ENCODE measurements around the gene SLC35F2.
"Not testable (repeated sequence)": the region's sequence is repeated elsewhere in the genome, so short reads cannot be mapped to it uniquely, and the experiment has no call there.

The SLC35F2 gene

GRCh38 chr11:107789767-107790166 is 68.8 kb downstream of the SLC35F2 start:
- no peak for DNase-seq (ENCODE audit: low spot score)

GRCh38 chr11:107787733-107788132 is 70.9 kb downstream of the SLC35F2 start:
- DNase-seq (ENCODE audit: low spot score) = no peak

GRCh38 chr11:107785401-107785800 is 73.2 kb downstream of the SLC35F2 start:
- DNase-seq (ENCODE audit: low spot score) = no peak

DNA sequence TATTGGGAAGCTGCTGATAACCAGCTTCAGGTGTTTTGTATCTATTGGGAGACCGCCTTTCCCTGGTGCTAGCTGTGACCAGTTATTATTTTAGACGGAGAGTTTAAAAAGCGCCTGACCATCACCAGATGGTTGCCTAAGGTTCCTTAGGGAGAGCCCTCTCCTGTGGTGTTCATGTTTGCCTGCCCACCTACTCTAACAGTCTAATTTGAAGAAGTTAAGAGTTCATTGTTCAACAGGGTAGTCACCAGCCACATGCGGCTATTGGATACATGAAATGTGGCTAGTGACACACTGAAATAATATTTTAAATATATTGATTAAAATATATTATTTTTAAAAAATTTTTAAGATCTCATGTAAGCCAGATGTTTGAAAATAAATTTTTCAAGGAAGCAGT is 75.5 kb downstream of the SLC35F2 start:
- DNase-seq (ENCODE audit: low spot score) = no peak

GRCh38 chr11:107780775-107781174 is 77.8 kb downstream of the SLC35F2 start:
- no peak for DNase-seq (ENCODE audit: low spot score)

DNA sequence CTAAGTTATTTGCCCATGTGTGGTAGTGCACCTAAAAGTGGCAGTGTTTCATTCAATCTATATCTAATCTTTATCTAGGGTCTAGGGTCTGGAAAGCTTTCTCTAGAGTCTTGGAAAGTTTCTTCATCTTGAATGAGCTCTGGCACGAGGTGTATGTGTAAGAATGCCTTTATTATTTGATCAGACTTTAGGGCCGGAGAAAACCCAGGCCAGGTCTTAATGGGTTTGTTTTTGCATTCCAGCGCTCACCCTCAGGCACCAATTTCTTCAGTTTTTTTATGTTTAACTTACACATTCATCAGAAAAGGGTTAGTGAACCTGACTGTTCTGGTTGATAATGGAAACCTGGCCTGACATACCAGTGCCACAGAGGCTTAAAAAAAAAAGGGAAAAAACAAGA is 78.5 kb downstream of the SLC35F2 start:
- DNase-seq (ENCODE audit: low spot score) = no peak

DNA sequence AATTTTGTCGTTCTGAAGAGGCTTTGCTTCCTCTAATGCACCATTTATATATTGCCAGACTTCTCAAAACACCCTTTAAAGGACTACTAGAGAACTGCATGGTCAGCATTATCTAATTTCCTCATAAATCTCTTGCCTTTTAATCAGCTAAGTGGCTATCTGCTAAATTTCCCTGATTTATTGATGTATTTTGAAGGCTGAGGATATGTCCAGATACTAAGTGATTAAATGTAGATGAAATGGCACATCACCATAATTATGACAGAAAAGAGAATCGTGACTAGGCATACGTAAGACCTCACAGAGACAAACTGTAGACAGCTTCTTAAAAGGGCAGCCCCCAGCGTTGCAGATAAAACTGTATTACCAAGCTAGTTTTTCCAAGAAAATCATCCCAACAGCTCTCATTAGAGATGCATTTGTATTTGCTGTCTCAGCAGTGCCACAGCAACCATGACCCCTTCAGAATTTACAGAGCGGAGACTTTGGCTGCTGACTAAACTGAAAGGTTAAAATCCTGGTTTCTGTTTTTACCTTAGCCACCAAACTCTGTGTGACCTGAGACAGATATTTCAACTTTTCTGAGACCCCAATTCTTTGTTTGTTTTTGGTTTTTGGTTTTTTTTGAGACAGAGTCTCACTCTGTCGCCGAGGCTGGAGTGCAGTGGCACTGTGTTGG is 79.6 kb downstream of the SLC35F2 start:
- no peak for DNase-seq (ENCODE audit: low spot score)

GRCh38 chr11:107777110-107777509 is 81.5 kb downstream of the SLC35F2 start:
- DNase-seq (ENCODE audit: low spot score) = no peak

DNA sequence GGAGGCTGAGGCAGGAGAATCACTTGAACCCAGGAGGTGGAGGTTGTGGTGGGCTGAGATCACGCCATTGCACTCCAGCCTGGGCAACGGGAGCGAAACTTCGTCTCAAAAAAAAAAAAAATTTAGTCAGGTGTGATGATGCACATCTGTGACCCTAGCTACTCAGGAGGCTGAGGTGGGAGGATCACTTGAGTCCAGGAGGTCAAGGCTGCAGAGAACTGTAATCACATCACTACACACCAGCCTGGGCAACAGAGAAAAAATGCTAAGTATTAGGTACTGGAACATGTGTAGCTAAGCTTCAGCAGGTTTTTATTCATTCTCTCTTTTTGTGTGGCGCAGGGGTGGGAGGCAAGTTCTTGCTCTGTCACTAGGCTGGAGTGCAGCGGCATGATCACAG is 82.5 kb downstream of the SLC35F2 start:
- DNase-seq (ENCODE audit: low spot score) = no peak

GRCh38 chr11:107770551-107770951 is 88.0 kb downstream of the SLC35F2 start:
- DNase-seq (ENCODE audit: low spot score) = no peak

DNA sequence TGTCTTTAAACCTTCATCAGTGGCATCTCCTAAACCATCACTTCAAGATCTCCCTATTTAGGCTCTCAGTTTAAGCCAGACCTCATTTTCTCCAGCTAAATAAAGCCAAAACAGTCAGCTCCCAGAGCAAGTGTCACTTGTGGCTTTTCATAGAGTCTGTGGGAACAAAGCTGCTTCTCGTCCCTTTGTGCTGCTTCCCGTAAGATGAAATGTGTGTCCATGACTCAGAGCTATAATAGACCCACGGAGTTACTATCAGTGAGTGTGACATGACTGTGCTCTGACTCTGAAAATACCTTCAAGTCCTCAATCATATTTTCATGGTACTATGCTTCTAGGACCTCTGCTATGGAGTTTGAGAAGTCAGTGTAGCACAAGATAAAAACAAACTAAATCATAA is 89.4 kb downstream of the SLC35F2 start:
- no peak for DNase-seq (ENCODE audit: low spot score)

- DNase-seq (ENCODE audit: low spot score) = not testable (repeated sequence)
These were observed 99.8 kb downstream of the SLC35F2 start for GRCh38 chr11:107758719-107759355.

GRCh38 chr11:107757661-107758060 is 100.9 kb downstream of the SLC35F2 start:
- no peak for DNase-seq (ENCODE audit: low spot score)

- DNase-seq (ENCODE audit: low spot score) = no peak
These were observed 102.0 kb downstream of the SLC35F2 start for GRCh38 chr11:107756553-107756952.

GRCh38 chr11:107752949-107753822 is 105.4 kb downstream of the SLC35F2 start:
- DNase-seq (ENCODE audit: low spot score) = no peak

GRCh38 chr11:107752508-107752907 is 106.1 kb downstream of the SLC35F2 start:
- no peak for DNase-seq (ENCODE audit: low spot score)

DNA sequence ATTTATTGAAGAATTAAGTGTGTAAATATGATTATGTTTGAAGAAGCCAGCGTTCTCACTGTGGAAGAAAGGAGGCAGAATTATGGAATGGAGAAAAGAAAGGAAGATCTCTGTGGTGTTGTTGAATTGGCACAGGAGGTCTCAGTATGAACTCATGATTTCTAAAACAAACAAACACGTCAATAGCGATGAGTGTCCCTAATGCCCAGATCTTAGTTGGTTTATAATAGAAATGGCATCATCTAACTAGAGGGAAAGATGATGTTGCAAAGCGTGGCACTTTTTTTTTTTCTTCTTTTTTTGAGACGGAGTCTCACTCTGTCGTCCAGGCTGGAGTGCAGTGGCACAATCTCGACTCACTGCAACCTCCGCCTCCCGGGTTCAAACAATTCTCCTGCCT is 107.5 kb downstream of the SLC35F2 start:
- DNase-seq (ENCODE audit: low spot score) = no peak

GRCh38 chr11:107750313-107750712 is 108.3 kb downstream of the SLC35F2 start:
- no peak for DNase-seq (ENCODE audit: low spot score)

- no peak for DNase-seq (ENCODE audit: low spot score)
These were observed 111.0 kb downstream of the SLC35F2 start for GRCh38 chr11:107747622-107748021.

- no peak for DNase-seq (ENCODE audit: low spot score)
These were observed 113.9 kb downstream of the SLC35F2 start for GRCh38 chr11:107744736-107745135.

- DNase-seq (ENCODE audit: low spot score) = no peak
These were observed 115.4 kb downstream of the SLC35F2 start for GRCh38 chr11:107743191-107743590.

- peak; percentile 10 for DNase-seq (ENCODE audit: low spot score)
These were observed 117.4 kb downstream of the SLC35F2 start for GRCh38 chr11:107741044-107741823.

Measured in hematopoietic multipotent progenitor cell treated with erythropoietin and hydrocortisone succinate and interleukin-3 and kit ligand, for 15 days (in vitro differentiated cells).